ENCODE data around the gene VTI1A.

GRCh38 chr10:112631501-112632400 lies 184.7 kb downstream of the VTI1A start:
- TF ChIP-seq SMC3 (IDR thresholded peaks at IDR 0.05; ENCODE audit: low read depth, low read length) = no peak
- TF ChIP-seq POLR2A (IDR thresholded peaks at IDR 0.05; ENCODE audit: low read depth, low read length) = no peak
- TF ChIP-seq, protein P1, sequence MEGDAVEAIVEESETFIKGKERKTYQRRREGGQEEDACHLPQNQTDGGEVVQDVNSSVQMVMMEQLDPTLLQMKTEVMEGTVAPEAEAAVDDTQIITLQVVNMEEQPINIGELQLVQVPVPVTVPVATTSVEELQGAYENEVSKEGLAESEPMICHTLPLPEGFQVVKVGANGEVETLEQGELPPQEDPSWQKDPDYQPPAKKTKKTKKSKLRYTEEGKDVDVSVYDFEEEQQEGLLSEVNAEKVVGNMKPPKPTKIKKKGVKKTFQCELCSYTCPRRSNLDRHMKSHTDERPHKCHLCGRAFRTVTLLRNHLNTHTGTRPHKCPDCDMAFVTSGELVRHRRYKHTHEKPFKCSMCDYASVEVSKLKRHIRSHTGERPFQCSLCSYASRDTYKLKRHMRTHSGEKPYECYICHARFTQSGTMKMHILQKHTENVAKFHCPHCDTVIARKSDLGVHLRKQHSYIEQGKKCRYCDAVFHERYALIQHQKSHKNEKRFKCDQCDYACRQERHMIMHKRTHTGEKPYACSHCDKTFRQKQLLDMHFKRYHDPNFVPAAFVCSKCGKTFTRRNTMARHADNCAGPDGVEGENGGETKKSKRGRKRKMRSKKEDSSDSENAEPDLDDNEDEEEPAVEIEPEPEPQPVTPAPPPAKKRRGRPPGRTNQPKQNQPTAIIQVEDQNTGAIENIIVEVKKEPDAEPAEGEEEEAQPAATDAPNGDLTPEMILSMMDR (conservative IDR thresholded peaks at IDR 0.05; ENCODE audit: low read depth, low read length) = no peak

Data from IMR-90 (cell line).